Uterus (tissue), 4 donors: Measurements from ENCODE around the gene BTD. TPM values are rescaled to one million over a fixed set of nuclear protein-coding genes. Genes with fewer than 3 reads are reported as not detected.

ENCODE experiments used
- DNase-seq, 2 donors: peaks; one replicate each; pipeline ENCODE4 v3.0.0-alpha.2; 2019 to 2020
- H3K27ac ChIP-seq, 2 donors: fragments of 200-600 bp; sonication (generic); 1 replicate in 1 of 2; 2 replicates in 1 of 2; pipeline ENCODE4 v1.5.1; 2016 to 2018
- H3K27me3 ChIP-seq, 2 donors: fragments of 200-600 bp; sonication (generic); one replicate each; pipeline ENCODE4 v1.5.1; 2018 to 2019; ENCODE audit warnings: control low read depth in 1 of 2
- H3K36me3 ChIP-seq, 2 donors: fragments of 200-600 bp; sonication (generic); one replicate each; pipeline ENCODE4 v1.5.1; 2019; ENCODE audit warnings: control low read depth in 1 of 2
- H3K4me1 ChIP-seq, 2 donors: fragments of 200-600 bp; sonication (generic); one replicate each; pipeline ENCODE4 v1.5.1; 2018 to 2019; ENCODE audit warnings: control low read depth in 1 of 2
- H3K4me3 ChIP-seq, 2 donors: fragments of 200-600 bp; sonication (generic); 1 replicate in 1 of 2; 2 replicates in 1 of 2; pipeline ENCODE4 v1.5.1; 2018 to 2019; ENCODE audit warnings: mild to moderate bottlenecking in 1 of 2
- H3K9me3 ChIP-seq, 2 donors: fragments of 200-600 bp; sonication (generic); one replicate each; pipeline ENCODE4 v1.5.1; 2019; ENCODE audit warnings: control low read depth in 1 of 2
- POLR2A ChIP-seq, 2 donors: fragments of 450-650 bp; IDR thresholded peaks; one replicate each; pipeline ENCODE4 v1.6.1; 2016; ENCODE audit warnings: antibody characterized with exemption in 2 of 2, mild to moderate bottlenecking in 1 of 2, moderate library complexity in 1 of 2
- intact Hi-C: fragments of 100-400 bp; cut with DNase I; formaldehyde crosslinking; loops from one replicate; pipeline ENCODE4 v1.15.1; 2023; ENCODE audit warnings: low total_unique reads
- total RNA-seq, 4 donors: library from RNA; depleted of rRNA in 3 of 4; stranded (reverse); fragments of >200 nt in 3 of 4; gene quantifications; one replicate each; pipeline versions ENCODE4 v1.1.0 to v1.2.4, GENCODE V29; 2014 to 2023
- TF ChIP-seq, protein P1 (sequence below), 4 experiments: fragments of 200-600 bp in 2 of 4; fragments of 450-650 bp in 2 of 4; sonication (generic) in 2 of 4; IDR thresholded peaks; one replicate each; pipeline ENCODE4 v1.5.1; 2016 to 2019; ENCODE audit warnings: antibody characterized with exemption in 4 of 4, mild to moderate bottlenecking in 2 of 4, moderate library complexity in 1 of 4
- donor health status: DM: yes; HTN: yes; CAD: no.

The BTD gene
- total RNA-seq, 4 donors from 2014 or later = 6.5 to 31.3 (median 21.5) TPM

DNA sequence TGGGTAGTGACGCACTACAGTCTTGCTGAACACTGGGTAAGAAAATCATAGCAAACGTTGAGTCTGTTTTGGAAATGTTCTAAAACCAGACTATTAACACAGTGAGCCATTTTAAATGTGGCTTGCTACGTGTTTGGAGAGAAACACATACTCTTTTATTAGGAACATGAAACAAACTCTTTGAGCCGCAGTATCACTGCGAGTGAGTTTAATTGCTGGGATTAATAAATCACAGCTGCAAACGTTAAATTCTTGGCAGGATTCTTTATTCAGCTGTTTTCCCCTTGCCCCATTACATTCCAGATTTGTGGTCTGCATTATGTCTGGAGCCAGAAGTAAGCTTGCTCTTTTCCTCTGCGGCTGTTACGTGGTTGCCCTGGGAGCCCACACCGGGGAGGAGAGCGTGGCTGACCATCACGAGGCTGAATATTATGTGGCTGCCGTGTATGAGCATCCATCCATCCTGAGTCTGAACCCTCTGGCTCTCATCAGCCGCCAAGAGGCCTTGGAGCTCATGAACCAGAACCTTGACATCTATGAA lies 33.6 kb downstream of the BTD start:
- Histone ChIP-seq H3K27ac (peak overlapping the region; percentile 85 to 95), H3K9me3 (no peaks in the 10 kb centered on the region), H3K36me3 (no peaks in the 10 kb centered on the region), H3K4me1 (peaks cover 0 to 11% of the 10 kb centered on the region in 2 donors), H3K27me3 (no peaks in the 10 kb centered on the region), H3K4me3 (no peak overlapping the region)
- peak; percentile 74 to 83 for DNase-seq
- intact Hi-C loops = no loop called here
- TF ChIP-seq POLR2A (IDR thresholded peaks at IDR 0.05) = peak in 1 of 2 donors; percentile 13
- TF ChIP-seq, protein P1, sequence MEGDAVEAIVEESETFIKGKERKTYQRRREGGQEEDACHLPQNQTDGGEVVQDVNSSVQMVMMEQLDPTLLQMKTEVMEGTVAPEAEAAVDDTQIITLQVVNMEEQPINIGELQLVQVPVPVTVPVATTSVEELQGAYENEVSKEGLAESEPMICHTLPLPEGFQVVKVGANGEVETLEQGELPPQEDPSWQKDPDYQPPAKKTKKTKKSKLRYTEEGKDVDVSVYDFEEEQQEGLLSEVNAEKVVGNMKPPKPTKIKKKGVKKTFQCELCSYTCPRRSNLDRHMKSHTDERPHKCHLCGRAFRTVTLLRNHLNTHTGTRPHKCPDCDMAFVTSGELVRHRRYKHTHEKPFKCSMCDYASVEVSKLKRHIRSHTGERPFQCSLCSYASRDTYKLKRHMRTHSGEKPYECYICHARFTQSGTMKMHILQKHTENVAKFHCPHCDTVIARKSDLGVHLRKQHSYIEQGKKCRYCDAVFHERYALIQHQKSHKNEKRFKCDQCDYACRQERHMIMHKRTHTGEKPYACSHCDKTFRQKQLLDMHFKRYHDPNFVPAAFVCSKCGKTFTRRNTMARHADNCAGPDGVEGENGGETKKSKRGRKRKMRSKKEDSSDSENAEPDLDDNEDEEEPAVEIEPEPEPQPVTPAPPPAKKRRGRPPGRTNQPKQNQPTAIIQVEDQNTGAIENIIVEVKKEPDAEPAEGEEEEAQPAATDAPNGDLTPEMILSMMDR (IDR thresholded peaks at IDR 0.05) = no peak

DNA sequence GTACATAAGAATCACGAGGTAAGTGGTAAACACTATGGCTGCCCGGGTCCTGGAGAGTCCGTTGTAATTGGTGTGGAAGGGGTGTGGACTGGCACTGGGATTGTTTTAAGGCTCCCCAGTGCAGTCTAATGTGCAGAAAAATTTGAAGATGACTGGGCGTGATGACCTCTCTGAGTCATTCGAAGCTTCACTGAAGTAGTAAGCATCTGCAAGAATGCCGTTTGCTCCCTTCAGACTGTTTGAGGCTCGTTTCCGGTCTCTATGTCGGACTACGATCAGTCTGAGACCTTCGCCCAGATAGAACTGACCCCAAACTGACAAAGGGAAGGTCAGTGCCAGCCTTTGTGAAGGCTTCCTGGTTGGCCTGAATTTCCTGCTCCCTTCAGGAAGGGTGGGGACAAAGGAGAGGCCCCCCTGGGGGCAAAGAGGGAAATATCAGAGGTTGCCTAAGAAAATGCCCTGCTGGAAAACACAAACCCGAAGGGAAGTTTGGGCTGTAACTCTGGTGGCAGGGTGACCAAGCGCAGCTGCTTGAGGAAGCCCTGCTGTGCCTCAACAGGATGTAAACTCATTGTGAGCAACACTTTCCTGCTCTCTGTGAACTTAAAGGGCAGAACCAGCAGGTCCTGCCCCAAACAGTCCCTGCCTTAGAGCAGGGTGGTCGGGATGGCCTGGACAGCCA lies 34.6 kb downstream of the BTD start:
- Histone ChIP-seq H3K9me3 (no peaks in the 10 kb centered on the region), H3K36me3 (no peaks in the 10 kb centered on the region), H3K27ac (peak overlapping the region; percentile 85 to 95), H3K4me3 (no peak overlapping the region), H3K27me3 (no peaks in the 10 kb centered on the region), H3K4me1 (peaks cover 0 to 11% of the 10 kb centered on the region in 2 donors)
- no peak for TF ChIP-seq POLR2A (IDR thresholded peaks at IDR 0.05)
- TF ChIP-seq, protein P1 (IDR thresholded peaks at IDR 0.05) = no peak
- intact Hi-C loops = no loop called here
- peak; percentile 33 to 73 for DNase-seq

DNA sequence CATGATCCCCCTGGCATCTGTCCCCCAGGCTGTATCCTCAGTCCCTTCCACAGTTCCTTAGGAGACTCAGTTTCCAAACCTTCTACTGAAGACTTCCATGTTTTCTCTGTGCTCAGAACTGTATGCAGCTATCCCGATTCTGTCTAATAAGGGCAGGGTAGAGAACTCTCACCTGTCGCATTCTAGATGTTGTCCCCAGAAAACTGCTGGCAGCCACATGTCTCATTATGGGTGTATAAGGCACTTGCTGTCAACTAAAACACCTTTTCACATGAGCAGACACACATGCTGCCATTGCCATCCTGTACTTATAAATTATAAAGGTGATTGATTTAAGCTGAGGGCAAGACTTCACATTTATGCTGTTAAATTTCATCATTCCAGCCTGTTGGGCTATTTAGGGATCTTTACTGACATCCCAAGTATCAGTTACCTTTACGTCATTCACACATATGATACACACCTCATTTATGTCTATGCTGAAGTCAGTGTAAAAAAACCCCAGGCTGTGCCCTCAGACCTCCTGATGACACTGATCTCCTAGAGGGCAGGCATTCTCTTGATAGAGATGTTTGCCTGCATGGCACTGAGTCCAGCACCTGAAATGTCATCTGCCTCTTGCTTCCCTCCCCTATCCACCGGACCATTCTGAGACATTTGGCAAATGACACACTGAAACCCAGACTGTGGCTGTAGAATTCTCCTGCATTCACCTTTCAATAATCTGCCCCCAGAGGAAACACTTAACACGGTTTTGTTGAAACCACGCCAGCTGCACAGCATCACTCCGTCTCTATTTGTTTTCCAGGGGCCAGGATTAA lies 35.8 kb downstream of the BTD start:
- intact Hi-C loops = no loop called here
- peaks cover 0 to 11% of the 10 kb centered on the region in 2 donors for H3K4me1 ChIP-seq
- no peaks in the 10 kb centered on the region for H3K36me3 ChIP-seq
- H3K27me3 ChIP-seq = no peaks in the 10 kb centered on the region
- H3K4me3 ChIP-seq = no peak overlapping the region
- H3K9me3 ChIP-seq = no peaks in the 10 kb centered on the region
- TF ChIP-seq, protein P1 (IDR thresholded peaks at IDR 0.05) = no peak
- TF ChIP-seq POLR2A (IDR thresholded peaks at IDR 0.05) = no peak
- H3K27ac ChIP-seq = peak overlapping the region; percentile 85 to 95
- DNase-seq = no peak

DNA sequence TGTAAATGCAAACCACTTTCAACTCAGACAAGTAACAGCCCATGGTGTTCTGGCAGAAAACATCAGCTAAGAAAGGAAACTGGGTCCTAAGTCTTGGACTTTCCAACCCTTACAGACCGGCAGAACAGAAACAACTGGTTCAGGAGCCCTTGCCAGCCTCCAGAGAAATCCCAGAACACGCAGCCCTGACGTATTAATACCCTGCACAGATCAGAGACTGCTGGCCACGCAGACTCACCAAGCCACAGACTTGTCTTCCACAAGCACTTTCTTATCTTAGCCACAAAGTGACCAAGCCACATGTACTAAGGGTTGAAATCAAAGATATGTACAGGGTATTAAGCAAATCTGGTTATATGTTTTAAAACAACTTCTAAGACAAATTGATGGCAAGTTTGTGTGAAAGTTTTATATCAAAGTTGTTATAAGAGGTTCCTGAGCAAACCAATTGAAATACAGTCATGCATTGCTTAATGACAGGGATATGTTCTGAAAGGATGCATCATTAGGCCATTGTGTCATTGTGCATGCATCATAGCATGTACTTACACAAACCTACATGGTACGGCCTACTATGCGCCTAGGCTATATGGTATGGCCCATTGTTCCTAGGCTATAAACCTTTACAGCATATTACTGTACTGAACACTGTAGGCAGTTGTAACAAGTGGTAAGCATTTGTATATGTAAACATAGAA lies 36.8 kb downstream of the BTD start:
- DNase-seq = no peak
- no peaks in the 10 kb centered on the region for H3K36me3 ChIP-seq
- H3K27ac ChIP-seq = peak overlapping the region; percentile 85 to 95
- no peak overlapping the region for H3K4me3 ChIP-seq
- H3K9me3 ChIP-seq = no peaks in the 10 kb centered on the region
- intact Hi-C loops = no loop called here
- no peaks in the 10 kb centered on the region for H3K27me3 ChIP-seq
- no peak for TF ChIP-seq POLR2A (IDR thresholded peaks at IDR 0.05)
- TF ChIP-seq, protein P1 (IDR thresholded peaks at IDR 0.05) = no peak
- H3K4me1 ChIP-seq = peaks cover 0 to 11% of the 10 kb centered on the region in 2 donors
